Stimulated activated CD4-positive, alpha-beta T cell treated with anti-CD3 and anti-CD28 coated beads, Interleukin-12 subunit alpha, Interleukin-12 subunit beta, amount 100 ng/mL, for 48 hours (primary cell): Measurements from ENCODE around the gene ACLY.
"Not testable (repeated sequence)": the region's sequence is repeated elsewhere in the genome, so short reads cannot be mapped to it uniquely, and the experiment has no call there.

ENCODE experiments used
- DNase-seq, 3 donors: peaks; one replicate each; pipeline ENCODE4 v3.0.0-alpha.2; 2020; ENCODE audit warnings: low read depth in 2 of 3, low spot score in 1 of 3

Gene ACLY

DNA sequence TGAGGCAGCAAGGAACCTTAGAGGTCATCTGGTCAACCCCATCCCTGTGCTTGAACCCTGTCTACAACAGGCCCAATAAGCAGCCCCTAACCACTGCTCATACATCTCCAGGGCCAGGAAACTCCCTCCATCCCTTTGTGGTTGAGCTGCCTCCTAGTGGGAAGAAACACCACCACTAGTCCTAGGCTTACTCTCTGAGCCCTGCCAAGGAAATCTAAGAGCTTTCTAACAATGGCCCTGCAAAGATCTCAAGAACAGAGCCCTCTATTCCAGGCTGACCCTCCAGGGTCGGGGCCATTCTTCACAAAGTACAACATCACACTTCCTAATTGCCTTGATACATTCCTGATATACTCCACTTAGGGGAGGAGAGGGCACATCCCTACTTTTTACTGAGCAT lies 5.8 kb downstream of the ACLY start:
- no peak for DNase-seq

DNA sequence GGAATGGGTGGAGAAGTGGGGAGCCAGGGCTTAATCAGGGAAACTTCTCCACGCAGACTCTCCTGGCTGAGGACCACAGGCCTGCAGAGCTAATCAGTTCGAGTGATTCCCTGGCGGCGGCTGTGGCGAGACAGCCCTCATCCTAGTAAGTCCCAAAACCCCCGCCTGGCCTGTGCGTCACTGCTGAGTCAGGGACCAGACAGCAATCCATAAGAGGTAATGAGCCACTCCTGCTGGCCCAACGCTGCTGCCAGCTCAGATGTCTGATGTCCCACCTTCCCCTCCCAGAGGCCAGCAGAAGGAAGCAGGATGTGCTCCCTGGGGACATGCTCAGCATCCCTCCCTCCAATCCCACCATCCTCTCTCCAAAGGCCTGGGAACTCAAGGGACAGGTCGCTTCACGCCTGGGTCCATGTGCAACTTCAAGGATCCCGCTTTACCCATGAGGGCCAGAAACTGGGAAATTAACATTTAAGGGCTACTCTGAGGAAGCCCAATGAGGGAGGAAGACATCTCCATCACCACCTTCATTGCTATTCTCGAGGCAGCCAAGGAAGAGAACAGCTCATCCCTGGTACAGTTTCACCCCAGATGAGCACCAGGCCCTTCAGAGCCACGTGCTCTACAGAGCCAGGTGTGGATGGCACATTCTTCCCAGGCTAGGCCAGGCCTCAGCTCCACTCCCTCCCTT lies 7.9 kb downstream of the ACLY start:
- DNase-seq: no peak

DNA sequence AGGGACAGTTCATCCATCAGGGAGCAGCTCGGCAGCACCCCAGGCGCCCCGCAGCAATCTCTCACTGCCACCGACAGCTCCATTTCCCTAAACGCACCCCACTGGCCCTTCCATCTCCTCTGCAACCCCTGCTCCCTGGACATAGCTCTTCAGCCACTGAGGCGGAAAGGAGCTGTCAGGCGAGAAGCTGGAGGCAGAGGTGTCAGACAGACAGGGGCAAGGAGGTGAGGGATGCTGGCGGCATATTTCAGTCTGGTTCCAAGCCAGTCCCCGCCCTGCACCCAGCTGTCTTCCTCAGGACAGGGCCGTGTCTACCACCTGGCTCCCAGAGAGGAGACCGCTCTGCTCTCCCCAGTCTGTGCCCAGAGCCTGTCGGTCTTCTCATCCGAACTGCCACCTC lies 9.7 kb downstream of the ACLY start:
- DNase-seq: no peak

DNA sequence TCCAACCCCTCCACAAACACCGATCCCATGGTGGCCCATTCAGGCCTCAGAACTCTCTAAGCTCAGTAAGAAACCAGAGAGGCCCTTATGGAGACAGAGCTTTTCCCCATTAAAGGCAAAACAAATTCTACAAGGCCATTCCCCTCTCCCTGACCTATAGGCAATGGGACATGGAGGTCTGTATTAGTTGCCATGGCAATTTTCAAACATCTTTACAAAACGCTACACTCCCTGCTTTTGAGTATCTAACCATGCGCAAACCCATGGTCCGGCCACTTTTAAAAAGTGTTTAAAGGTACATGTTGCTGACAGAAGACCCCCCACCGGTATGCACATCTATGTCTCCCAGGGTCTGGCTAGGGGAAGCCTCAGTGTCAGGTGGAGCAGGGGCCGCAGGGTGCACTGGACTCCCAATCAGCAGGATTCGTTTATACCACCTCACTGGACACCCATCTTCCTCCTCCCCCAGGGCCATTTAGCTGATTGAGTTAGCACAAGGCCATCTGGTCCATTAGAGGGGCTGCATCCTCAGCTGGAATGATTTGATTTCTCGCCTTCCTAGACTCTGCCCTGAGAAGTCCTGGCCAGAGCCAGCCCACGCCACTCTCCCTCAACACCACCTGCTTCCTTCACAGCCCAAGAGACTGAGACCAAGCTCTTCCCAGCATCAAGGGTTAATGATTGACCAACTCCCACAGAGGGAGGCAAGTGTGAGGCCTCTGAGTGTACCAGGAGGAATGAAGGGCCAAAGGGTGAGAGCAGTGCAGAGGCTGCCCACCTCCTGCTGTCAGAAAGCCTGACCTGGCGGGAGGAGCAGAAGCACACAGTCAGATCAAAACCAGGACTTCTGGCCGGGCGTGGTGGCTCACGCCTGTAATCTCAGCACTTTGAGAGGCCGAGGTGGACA lies 10.9 kb downstream of the ACLY start:
- DNase-seq: no peak

DNA sequence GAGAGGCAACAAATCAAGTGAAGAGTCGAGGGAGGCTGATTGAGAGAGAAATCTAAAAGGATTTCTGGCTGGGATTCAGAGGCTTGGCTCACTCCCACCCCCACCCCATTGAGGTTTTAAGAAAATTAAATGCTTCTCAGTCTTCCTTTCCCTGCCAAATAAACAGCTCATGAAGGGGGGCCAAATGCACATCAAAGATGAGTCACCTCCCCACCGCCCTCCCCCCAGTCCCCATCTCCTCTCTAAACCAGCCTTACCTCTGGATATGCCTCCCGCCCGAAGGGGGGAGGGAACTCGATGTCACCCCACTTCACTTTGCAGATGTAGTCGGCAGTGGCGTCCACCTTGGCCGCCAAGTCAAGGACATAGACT lies 11.6 kb downstream of the ACLY start:
- no peak for DNase-seq

DNA sequence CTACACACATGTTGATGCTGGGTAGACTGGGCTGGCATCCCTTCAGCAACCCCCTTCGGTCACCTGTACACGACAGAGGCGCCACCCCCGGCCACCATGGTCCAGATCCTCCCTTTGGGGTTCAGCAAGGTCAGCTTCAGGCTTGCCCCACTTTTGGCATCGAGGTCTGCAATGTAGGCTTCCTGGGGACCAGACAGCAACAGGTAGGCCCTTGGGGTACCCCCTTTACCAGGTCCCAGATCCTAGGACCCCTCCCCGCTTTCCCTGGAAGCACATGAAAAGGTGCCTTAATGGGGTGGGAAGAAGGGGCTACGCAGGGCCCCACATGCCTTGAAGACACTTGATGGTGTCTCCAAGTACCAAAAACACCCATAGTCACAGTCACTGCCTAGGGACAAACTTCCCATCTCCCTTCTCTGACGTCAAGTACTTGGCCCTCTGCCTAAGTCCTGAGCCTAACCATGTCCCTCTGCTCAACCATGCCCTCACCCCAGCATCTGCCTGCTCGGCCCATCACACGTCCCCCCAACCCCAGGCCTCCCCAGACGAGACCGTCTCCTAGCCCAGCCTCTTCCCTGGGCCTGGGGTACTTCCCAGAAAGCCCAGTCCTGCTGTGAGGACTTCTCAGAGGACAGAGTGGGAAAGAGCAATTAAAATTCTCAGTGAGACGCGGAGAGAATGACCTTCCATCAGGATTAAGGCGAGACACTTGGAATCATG lies 12.1 kb downstream of the ACLY start:
- no peak for DNase-seq

DNA sequence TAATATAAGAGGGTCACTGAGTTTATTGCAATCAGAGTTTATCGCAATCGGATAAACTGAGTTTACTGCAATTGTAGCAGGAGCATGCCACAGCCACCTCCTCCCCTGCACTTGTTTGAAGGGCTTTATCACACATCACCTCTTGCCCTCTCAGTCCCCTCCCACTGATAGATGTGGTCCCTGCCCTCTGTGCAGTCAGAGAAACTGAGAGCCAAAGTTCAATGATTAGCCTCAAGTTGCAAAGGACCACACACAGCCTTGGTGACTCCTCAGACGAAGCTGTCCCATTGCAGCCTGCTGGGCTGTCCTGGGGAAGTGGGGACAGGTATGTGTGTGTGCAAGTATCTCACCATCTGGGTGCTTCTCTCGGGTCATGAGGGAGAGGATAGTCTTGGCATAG lies 13.6 kb downstream of the ACLY start:
- no peak for DNase-seq

DNA sequence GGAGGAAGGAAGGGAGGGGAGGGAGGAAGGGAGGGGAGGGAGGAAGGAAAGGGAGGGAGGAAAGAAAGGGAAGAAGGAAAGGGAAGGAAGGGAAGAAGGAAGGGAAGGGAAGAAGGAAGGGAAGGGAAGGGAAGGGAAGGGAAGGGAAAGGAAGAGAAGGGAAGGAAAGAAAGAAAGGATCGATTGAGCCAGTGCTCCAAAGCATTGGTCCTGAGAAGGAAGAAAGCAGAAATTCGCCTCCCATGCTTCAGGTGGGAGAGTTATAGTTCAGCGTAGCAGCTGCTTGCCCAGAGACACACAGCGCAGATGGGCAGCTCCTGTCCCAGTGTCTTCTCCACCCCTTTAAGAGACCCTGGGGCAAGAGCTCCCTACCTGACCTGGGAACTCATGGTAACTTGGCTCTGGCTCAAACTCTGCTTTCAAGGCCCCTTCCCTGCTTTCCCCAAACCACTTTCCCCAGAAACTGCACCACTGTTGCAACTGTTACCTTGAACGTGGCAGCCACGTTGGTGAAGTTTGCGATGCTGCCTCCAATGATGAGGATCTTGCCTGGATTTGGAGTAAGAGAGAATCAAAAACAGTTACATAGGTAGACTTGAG lies 14.4 kb downstream of the ACLY start:
- DNase-seq: no peak

DNA sequence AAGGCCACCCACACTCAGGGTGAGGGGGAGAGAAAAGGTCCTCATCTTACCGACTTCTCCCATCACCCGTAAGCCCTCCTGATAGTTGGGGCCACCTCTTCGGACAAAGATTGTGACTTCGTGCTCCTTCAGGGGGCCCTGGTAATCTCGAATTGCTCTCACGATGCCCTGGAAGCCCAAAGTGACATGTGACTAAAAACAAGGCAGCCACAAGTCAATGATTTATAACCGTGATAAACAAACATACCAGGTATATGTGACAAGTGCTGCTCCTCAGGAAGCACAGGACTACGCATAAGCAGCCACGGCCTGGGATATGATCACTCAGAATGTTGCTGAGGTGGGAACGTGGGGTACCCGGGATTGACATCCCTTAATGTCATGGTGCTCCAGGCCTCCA lies 17.1 kb downstream of the ACLY start:
- no peak for DNase-seq

DNA sequence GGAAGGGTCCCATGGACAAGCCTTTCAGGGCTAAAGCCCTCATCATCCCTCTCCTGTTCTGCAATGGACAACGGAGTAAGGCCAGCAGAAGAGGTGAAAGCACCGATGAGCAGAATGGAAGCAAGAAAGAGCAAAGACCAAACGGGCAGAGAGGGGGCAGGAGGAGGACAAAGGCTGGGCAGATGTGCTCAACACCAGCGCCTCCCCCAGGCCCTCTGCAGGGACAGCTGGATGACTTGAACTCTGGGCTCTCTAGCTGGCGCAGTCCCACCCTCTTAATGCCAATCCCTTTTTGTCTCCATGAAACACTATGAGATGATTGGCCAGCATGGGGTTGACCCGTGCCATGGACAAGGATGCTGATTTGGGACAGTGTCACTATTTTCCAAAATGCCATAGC lies 22.0 kb downstream of the ACLY start:
- no peak for DNase-seq

DNA sequence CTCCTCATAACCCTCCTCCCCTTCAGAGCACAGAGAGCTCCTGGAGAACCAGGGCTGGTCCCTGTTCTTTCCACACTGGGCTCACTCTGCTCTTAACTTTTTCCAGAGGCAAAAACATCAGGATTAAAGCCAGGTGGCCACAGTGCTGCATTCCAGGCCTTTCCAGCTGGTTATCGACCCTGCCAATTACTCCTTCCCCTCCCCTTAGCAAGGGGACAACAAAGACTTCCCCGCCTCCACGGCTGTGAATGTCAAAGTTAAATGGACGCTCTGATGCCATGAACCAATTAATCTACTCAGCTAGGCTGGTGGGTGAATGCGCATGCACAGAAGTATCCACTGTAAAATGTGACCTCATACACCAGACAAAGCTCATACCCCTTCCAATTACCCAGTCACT lies 23.1 kb downstream of the ACLY start:
- DNase-seq: no peak

DNA sequence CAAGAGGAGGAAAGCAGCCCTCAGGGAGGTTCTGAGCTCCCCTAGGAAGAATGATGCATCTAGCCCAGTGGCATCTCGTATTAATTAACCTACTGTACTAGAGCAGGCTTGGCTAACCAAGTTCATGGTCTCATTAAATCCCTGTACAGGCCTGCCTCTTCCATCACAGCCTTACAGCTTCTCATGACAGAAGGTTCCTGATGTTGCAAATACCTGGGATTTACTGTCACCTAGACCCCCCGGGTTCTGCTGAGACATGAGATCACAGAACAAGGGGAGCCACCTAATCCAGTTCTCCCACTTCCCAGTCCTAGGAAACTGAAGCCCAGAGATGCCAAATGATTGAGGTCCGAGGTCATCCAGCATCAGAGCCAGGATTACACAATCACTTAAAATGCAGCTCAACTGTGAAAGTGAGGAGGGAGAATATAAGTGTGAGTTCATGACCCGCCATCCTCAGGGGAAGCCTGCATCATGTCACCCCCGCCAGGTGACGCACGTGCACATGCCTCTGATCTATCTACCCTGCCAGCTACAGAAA lies 23.9 kb downstream of the ACLY start:
- no peak for DNase-seq

DNA sequence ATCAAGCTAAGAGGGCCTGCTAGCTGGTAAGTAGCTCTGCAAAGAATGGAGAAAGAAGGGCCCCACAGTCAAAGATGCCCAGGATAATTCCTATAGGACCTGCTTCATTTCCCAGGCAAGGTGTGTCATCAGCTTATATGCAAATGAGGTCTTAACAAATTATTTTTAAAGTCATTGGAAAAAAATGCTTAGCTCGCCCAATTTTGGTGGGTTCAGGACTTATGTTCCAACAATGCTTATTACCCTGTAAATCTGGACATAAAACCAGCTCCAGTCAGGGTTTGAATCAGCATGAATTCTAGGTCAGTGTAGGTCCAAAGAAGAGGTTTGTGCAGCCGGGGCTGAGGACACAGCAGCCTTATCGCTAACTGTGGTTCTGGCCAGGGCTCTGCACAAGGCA lies 25.4 kb downstream of the ACLY start:
- no peak for DNase-seq

DNA sequence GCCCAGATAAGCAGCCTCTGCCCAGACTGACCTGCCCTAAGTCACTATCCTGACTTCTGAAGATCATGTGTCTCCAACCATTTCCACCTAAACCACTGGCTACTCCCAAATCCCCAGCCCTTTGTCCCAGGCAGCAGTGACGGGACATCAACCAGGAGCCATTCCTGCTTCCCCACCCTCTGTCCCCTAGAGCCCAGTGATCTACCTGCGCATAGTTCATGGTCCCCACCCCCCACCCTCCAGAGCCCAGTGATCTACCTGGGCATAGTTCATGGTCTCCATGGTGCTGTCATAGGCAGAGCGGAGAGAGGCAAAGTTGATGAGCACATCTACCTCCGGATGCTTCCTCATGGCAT lies 26.8 kb downstream of the ACLY start:
- no peak for DNase-seq

DNA sequence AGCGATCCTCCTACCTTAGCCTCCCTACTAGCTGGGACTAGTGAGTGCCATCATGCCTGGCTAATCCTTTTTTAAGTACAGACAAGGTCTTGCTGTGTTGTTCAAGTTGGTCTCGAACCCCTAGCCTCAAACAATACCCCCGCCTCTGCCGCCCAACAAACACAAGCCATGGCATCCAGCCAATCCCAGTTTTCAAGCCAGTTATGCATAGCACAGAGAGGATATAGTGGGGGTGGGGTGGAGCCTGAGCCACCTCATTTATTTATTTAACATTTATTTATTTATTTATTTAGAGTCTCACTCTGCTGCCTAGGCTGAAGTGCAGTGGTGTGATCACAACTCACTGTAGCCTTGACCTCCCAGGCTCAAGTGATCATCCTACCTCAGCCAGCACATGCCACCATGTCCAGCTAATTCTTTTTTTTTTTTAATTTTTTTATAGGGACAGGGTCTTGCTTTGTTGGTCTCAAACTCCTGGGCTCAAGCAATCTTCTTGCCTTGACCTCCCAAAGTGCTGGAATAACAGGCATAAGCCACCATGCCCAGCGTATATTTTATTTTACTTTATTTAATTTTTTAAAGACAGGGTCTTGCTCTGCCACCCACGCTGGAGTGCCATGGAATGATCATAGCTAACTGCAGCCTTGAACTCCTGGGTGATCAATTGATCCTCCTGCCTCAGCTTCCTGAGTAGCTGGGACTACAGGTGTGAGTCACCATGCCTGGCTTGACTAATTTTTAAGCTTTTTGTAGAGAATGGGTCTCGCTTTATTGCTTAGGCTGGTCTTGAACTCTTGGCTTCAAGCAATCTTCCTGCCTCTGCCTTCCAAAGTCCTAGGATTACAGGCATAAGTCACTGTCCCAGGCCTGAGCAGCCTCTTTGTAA lies 27.4 kb downstream of the ACLY start:
- no peak for DNase-seq

DNA sequence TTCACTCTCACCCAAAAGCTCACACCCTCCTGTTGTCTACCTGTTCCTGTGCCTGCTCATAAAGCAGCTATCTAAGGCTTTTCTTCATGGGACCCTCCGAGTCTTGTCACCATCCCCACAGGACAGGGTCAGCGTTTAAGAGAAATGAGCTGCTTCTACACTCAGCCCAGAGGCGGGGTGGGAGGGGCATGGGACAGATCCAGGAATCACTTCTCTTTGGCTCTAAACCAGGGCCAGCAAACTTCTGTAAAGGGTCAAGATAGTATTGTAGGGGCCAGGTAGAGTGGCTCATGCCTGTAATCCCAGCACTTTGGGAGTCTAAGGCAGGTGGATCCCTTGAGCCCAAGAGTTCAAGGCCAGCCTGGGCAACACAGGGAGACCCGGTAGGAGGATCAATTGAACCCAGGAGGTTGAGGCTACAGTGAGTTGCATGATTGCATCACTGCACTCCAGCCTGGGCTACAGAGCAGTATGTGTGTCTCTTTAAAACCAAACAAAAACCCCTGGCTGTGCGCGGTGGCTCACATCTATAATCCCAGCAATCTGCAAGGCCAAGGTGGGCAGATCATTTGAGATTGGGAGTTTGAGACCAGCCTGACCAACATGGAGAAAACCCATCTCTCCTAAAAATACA lies 30.3 kb downstream of the ACLY start:
- no peak for DNase-seq

DNA sequence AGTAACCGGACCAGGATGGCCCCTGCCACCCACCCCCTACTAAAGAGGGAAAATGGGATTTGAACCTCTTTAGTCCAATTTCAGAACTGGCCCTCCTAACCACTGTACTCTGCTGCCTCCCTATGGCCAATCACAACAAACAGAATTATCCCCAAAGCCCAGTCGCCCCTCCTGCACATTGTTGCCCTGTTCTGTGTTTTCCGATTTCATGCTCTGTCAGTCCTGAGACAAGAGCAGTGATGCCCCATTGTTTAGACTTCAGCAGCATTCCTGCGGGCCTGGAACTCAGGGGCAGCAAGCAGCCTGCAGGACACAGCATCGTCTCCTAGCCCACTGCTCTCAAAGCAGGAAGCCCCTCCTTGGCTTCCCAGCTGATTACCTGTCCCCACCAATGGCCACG lies 33.0 kb downstream of the ACLY start:
- DNase-seq: no peak

DNA sequence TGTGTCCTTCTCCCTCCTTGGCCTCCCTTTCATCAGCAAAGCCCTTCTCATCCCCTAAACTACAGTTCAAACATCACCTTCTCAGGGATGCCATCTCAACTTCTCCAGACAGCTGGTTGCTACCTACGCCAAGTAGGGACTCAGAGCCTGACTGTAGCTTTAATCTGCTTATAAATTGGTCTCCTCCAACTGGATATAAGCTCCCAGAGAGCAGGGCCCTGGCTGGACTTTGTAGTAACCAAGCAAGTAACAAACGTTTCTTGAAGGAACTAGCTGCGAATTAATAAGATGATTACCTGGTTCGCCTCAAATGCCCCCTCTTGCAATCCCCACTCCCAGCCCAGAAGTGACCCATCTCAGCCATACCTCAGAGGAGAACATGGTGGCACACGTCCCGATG lies 36.0 kb downstream of the ACLY start:
- DNase-seq: no peak

DNA sequence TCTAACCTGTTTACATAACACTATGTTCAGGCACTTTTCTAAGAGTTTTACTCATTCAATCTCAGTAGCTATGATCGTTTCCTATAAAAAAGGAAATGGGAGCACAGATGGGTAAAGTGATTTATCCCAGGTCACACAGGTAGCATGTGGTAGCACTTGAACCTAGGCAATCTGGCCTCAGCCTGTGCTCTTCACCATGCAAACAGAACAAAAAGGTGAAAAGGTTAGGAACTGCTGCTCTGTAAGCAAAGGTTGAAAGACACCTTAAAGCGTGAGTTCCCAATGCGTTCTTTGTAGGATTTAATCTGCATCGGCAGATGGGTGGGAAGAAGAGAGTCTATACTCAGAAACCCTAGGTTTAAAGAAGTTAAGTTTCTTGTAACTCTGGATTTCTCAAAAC lies 38.6 kb downstream of the ACLY start:
- no peak for DNase-seq

DNA sequence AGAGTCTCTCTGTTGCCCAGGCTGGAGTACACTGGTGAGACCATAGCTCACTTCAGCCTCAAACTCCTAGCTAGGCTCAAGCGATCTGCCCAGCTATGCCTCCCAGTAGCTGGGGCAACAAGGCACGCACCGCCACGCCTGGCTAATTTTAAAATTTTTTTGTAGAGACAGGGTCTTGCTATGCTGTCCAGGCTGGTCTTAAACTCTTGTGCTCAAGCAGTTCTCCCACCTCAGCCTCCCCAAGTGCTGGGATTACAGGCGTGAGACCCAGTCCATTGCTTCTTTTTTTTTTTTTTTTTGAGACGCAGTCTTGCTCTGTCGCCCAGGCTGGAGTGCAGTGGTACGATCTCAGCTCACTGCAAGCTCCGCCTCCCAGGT lies 44.5 kb downstream of the ACLY start:
- not testable (repeated sequence) for DNase-seq
